RCC 7860 (cell line): ENCODE measurements around the gene KIAA1217.

Source experiments
- DNase-seq: peaks from one replicate; pipeline ENCODE4 v3.0.0-alpha.2; 2015; ENCODE audit warnings: low spot score
- FAIRE-seq: peaks from 2 replicates; lab custom pipeline; 2012; peaks lifted over from hg19 to GRCh38; lab: Jason Lieb, UNC

KIAA1217 gene

GRCh38 chr10:24240041-24240751 is 31.3 kb downstream of the KIAA1217 start:
- FAIRE-seq = no peak
- DNase-seq = no peak

GRCh38 chr10:24241536-24242040 is 32.6 kb downstream of the KIAA1217 start:
- DNase-seq (no peak), FAIRE-seq (no peak)

- DNase-seq (no peak), FAIRE-seq (no peak)
Measured at GRCh38 chr10:24242562-24242961, 33.6 kb downstream of the KIAA1217 start.

GRCh38 chr10:24246365-24246764 is 37.4 kb downstream of the KIAA1217 start:
- DNase-seq = no peak
- no peak for FAIRE-seq

GRCh38 chr10:24247841-24248240 is 38.9 kb downstream of the KIAA1217 start:
- FAIRE-seq = no peak

GRCh38 chr10:24249829-24250415 is 41.0 kb downstream of the KIAA1217 start:
- FAIRE-seq (no peak), DNase-seq (no peak)

More at GRCh38 chr10:24247841-24248240, 38.9 kb downstream of the KIAA1217 start:
- DNase-seq = no peak

GRCh38 chr10:24251547-24251946 is 42.6 kb downstream of the KIAA1217 start:
- no peak for DNase-seq
- FAIRE-seq = no peak

GRCh38 chr10:24254180-24254579 is 45.2 kb downstream of the KIAA1217 start:
- FAIRE-seq = no peak
- DNase-seq = no peak

GRCh38 chr10:24255115-24255880 is 46.4 kb downstream of the KIAA1217 start:
- no peak for DNase-seq
- FAIRE-seq = no peak

GRCh38 chr10:24255881-24256311 is 47.0 kb downstream of the KIAA1217 start:
- FAIRE-seq = no peak
- DNase-seq = no peak

GRCh38 chr10:24256619-24257107 is 47.7 kb downstream of the KIAA1217 start:
- DNase-seq = no peak

GRCh38 chr10:24257588-24257987 is 48.6 kb downstream of the KIAA1217 start:
- no peak for FAIRE-seq
- DNase-seq = no peak

More at GRCh38 chr10:24256619-24257107, 47.7 kb downstream of the KIAA1217 start:
- no peak for FAIRE-seq

GRCh38 chr10:24259365-24260130 is 50.6 kb downstream of the KIAA1217 start:
- DNase-seq (no peak), FAIRE-seq (no peak)

- FAIRE-seq (no peak), DNase-seq (no peak)
Measured at GRCh38 chr10:24261627-24262026, 52.7 kb downstream of the KIAA1217 start.

- DNase-seq (no peak), FAIRE-seq (no peak)
Measured at GRCh38 chr10:24262929-24263590, 54.1 kb downstream of the KIAA1217 start.

GRCh38 chr10:24269476-24269875 is 60.5 kb downstream of the KIAA1217 start:
- no peak for DNase-seq
- FAIRE-seq = no peak

- DNase-seq = peak; percentile 55
- FAIRE-seq = no peak
Measured at GRCh38 chr10:24272374-24272773, 63.4 kb downstream of the KIAA1217 start.

- FAIRE-seq = no peak
- no peak for DNase-seq
Measured at GRCh38 chr10:24277277-24277676, 68.3 kb downstream of the KIAA1217 start.

GRCh38 chr10:24277771-24278170 is 68.8 kb downstream of the KIAA1217 start:
- FAIRE-seq = no peak

More at GRCh38 chr10:24277771-24278170, 68.8 kb downstream of the KIAA1217 start:
- DNase-seq = no peak
